Ecto neural progenitor cell (in vitro differentiated cells): ENCODE measurements around the gene MNT.

ENCODE experiments used
- DNase-seq: peaks from one replicate; pipeline ENCODE4 v3.0.0-alpha.2; 2018; ENCODE audit warnings: low spot score

MNT gene

GRCh38 chr17:2396192-2396567 lies 4.7 kb downstream of the MNT start:
- no peak for DNase-seq

- peak; percentile 54 for DNase-seq
Observed at GRCh38 chr17:2395258-2396181, 5.3 kb downstream of the MNT start.

- peak; percentile 62 for DNase-seq
Observed at GRCh38 chr17:2394775-2395201, 6.1 kb downstream of the MNT start.

- no peak for DNase-seq
Observed at GRCh38 chr17:2393954-2394749, 6.7 kb downstream of the MNT start.

- peak; percentile 95 for DNase-seq
Observed at GRCh38 chr17:2393174-2393953, 7.5 kb downstream of the MNT start.

GRCh38 chr17:2392252-2393173 lies 8.3 kb downstream of the MNT start:
- peak; percentile 99 for DNase-seq

GRCh38 chr17:2391597-2392251 lies 9.1 kb downstream of the MNT start:
- no peak for DNase-seq

- no peak for DNase-seq
Observed at GRCh38 chr17:2390199-2390836, 10.5 kb downstream of the MNT start.

- DNase-seq = no peak
Observed at GRCh38 chr17:2388683-2389055, 12.2 kb downstream of the MNT start.

GRCh38 chr17:2388020-2388682 lies 12.7 kb downstream of the MNT start:
- no peak for DNase-seq

- DNase-seq = no peak
Observed at GRCh38 chr17:2387086-2388019, 13.5 kb downstream of the MNT start.

GRCh38 chr17:2386400-2387085 lies 14.3 kb downstream of the MNT start:
- no peak for DNase-seq

- DNase-seq = peak; percentile 79
Observed at GRCh38 chr17:2385240-2386210, 15.3 kb downstream of the MNT start.

- DNase-seq = peak; percentile 68
Observed at GRCh38 chr17:2384439-2385127, 16.3 kb downstream of the MNT start.

- DNase-seq = no peak
Observed at GRCh38 chr17:2383628-2384167, 17.2 kb downstream of the MNT start.
